ENCODE measurements around the gene PEDS1. TPM values are rescaled to one million over a fixed set of nuclear protein-coding genes. Genes with fewer than 3 reads are reported as not detected.
A peak's percentile ranks its signal among the peaks of the same experiment; 100 is the strongest.

PEDS1 gene
- total and polyA plus RNA-seq, 2 of the 13 experiments (the other 11 are each of a cell fraction or from before 2014, with no cell fraction given) = 30.5 to 93.9 TPM

DNA sequence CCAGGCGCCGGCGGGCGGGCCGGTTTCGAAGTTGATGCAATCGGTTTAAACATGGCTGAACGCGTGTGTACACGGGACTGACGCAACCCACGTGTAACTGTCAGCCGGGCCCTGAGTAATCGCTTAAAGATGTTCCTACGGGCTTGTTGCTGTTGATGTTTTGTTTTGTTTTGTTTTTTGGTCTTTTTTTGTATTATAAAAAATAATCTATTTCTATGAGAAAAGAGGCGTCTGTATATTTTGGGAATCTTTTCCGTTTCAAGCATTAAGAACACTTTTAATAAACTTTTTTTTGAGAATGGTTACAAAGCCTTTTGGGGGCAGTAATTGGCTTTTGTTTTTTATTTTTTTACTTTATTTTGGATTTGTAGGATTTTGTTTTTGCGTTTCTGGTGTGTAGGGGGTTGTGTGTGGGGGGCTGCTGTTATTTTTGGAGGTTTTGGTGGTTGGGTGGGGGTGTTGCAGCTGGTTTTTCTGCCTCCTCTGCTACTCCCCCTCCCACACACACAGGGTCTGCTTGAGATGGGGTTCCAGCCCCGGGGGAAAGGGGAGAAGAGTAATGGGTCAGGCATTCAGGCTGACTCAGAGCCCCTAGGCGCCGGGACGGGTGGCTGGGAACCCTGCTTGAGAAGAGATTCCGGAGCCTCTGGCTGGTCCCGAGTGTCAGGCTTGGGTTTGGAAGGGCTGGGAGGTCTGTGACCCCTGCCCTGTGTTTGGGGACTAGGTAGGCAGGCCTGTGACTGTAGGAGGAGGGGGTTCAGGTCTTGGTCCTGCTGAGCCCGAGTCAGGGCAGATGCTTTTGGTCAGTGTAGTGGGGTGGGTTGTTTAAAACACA, 39.1 kb upstream of the PEDS1 start (continued):
- TF ChIP-seq, protein P1, sequence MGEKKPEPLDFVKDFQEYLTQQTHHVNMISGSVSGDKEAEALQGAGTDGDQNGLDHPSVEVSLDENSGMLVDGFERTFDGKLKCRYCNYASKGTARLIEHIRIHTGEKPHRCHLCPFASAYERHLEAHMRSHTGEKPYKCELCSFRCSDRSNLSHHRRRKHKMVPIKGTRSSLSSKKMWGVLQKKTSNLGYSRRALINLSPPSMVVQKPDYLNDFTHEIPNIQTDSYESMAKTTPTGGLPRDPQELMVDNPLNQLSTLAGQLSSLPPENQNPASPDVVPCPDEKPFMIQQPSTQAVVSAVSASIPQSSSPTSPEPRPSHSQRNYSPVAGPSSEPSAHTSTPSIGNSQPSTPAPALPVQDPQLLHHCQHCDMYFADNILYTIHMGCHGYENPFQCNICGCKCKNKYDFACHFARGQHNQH (CRISPR knock-in tag; IDR thresholded peaks at IDR 0.05) = peak; percentile 76; the same call in 1 of the 2 replicates
- no peak for TF ChIP-seq TCF7L2 (IDR thresholded peaks at IDR 0.05; ENCODE audit: low read depth, low read length)
- no peak for TF ChIP-seq SIX4 (CRISPR knock-in tag; IDR thresholded peaks at IDR 0.05)
- no peak; the same call in 1 of the 2 replicates for TF ChIP-seq ZNF232 (CRISPR knock-in tag; IDR thresholded peaks at IDR 0.05; ENCODE audit: borderline replicate concordance)
- no peak for TF ChIP-seq RFX3 (CRISPR knock-in tag; IDR thresholded peaks at IDR 0.05)
- TF ChIP-seq TARDBP (CRISPR knock-in tag; IDR thresholded peaks at IDR 0.05) = 0 out of 2 replicates have a peak, but pooled peaks have one; percentile 37
- peak; percentile 68; the same call in 1 of the 2 replicates for TF ChIP-seq ZBTB21 (CRISPR knock-in tag; IDR thresholded peaks at IDR 0.05)
- no peak for TF ChIP-seq ZNF749 (CRISPR knock-in tag; IDR thresholded peaks at IDR 0.05; ENCODE audit: borderline replicate concordance)
- no peak for TF ChIP-seq CBFB (CRISPR knock-in tag; IDR thresholded peaks at IDR 0.05)
- no peak for TF ChIP-seq MBD4 (IDR thresholded peaks at IDR 0.05; ENCODE audit: borderline replicate concordance, low read length)
- TF ChIP-seq HIVEP1 (CRISPR knock-in tag; IDR thresholded peaks at IDR 0.05) = no peak; the same call in 1 of the 2 replicates
- no peak for TF ChIP-seq TSC22D2 (CRISPR knock-in tag; IDR thresholded peaks at IDR 0.05; ENCODE audit: borderline replicate concordance)
- no peak; the same call in 1 of the 2 replicates for TF ChIP-seq FOXP1 (IDR thresholded peaks at IDR 0.05)
- TF ChIP-seq FOXP1 (CRISPR knock-in tag; IDR thresholded peaks at IDR 0.05) = peak; percentile 73
- 0 out of 2 replicates have a peak, but pooled peaks have one; percentile 10 for TF ChIP-seq ZBTB38 (CRISPR knock-in tag; IDR thresholded peaks at IDR 0.05)
- peak; percentile 68; the same call in 1 of the 2 replicates for TF ChIP-seq MED1 (CRISPR knock-in tag; IDR thresholded peaks at IDR 0.05)
- TF ChIP-seq, protein P2, sequence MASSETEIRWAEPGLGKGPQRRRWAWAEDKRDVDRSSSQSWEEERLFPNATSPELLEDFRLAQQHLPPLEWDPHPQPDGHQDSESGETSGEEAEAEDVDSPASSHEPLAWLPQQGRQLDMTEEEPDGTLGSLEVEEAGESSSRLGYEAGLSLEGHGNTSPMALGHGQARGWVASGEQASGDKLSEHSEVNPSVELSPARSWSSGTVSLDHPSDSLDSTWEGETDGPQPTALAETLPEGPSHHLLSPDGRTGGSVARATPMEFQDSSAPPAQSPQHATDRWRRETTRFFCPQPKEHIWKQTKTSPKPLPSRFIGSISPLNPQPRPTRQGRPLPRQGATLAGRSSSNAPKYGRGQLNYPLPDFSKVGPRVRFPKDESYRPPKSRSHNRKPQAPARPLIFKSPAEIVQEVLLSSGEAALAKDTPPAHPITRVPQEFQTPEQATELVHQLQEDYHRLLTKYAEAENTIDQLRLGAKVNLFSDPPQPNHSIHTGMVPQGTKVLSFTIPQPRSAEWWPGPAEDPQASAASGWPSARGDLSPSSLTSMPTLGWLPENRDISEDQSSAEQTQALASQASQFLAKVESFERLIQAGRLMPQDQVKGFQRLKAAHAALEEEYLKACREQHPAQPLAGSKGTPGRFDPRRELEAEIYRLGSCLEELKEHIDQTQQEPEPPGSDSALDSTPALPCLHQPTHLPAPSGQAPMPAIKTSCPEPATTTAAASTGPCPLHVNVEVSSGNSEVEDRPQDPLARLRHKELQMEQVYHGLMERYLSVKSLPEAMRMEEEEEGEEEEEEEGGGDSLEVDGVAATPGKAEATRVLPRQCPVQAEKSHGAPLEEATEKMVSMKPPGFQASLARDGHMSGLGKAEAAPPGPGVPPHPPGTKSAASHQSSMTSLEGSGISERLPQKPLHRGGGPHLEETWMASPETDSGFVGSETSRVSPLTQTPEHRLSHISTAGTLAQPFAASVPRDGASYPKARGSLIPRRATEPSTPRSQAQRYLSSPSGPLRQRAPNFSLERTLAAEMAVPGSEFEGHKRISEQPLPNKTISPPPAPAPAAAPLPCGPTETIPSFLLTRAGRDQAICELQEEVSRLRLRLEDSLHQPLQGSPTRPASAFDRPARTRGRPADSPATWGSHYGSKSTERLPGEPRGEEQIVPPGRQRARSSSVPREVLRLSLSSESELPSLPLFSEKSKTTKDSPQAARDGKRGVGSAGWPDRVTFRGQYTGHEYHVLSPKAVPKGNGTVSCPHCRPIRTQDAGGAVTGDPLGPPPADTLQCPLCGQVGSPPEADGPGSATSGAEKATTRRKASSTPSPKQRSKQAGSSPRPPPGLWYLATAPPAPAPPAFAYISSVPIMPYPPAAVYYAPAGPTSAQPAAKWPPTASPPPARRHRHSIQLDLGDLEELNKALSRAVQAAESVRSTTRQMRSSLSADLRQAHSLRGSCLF (CRISPR knock-in tag; IDR thresholded peaks at IDR 0.05; ENCODE audit: borderline replicate concordance) = no peak
- peak; percentile 23; the same call in 1 of the 2 replicates for TF ChIP-seq EED (CRISPR knock-in tag; IDR thresholded peaks at IDR 0.05)
- peak; percentile 99 for TF ChIP-seq TGIF2 (CRISPR knock-in tag; IDR thresholded peaks at IDR 0.05)
- TF ChIP-seq NCOA2 (CRISPR knock-in tag; IDR thresholded peaks at IDR 0.05) = peak; percentile 69
- TF ChIP-seq ZNF350 (CRISPR knock-in tag; IDR thresholded peaks at IDR 0.05; ENCODE audit: borderline replicate concordance, low read depth) = peak; percentile 52; the same call in 1 of the 2 replicates
- TF ChIP-seq IKZF1 (IDR thresholded peaks at IDR 0.05) = no peak
- peak; percentile 74; the same call in 1 of the 2 replicates for TF ChIP-seq ZSCAN29 (CRISPR knock-in tag; conservative IDR thresholded peaks at IDR 0.05)
- peak; percentile 71 for TF ChIP-seq CREB1 (IDR thresholded peaks at IDR 0.05)
- no peak for TF ChIP-seq CREB1 (CRISPR knock-in tag; IDR thresholded peaks at IDR 0.05)
- peak; percentile 80 for TF ChIP-seq MEIS1 (CRISPR knock-in tag; IDR thresholded peaks at IDR 0.05; ENCODE audit: borderline replicate concordance)
- TF ChIP-seq NFE2L1 (CRISPR knock-in tag; IDR thresholded peaks at IDR 0.05; ENCODE audit: borderline replicate concordance) = no peak

Data from HepG2 (cell line).